CD4-positive, alpha-beta T cell treated with Interleukin-6 at 100 ng/mL for 8 hours (primary cell): ENCODE measurements around the gene PSME3IP1.

ENCODE experiments used
- DNase-seq: peaks from one replicate; pipeline ENCODE4 v3.0.0-alpha.2; 2020; ENCODE audit warnings: mixed read lengths, low spot score

The PSME3IP1 gene

DNA sequence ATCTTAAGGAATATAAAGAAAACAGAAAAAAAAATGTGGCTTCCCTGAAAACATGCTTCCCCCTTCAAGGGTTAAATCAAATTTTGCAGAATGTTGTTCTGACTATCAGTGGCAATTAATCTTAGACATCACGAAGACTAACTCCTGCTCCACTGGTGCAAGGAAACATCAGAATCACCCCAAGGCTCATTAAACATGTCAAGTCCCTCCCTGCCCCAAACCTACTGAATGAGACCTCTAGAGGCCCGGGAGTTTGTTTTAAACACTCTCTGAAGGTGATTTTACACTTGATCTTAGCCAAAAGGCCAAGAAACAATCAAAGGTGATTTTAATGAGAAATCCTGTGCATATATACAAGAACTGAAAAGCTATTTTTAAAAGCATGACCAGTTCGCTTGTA, 18.3 kb downstream of the PSME3IP1 start:
- DNase-seq = no peak

DNA sequence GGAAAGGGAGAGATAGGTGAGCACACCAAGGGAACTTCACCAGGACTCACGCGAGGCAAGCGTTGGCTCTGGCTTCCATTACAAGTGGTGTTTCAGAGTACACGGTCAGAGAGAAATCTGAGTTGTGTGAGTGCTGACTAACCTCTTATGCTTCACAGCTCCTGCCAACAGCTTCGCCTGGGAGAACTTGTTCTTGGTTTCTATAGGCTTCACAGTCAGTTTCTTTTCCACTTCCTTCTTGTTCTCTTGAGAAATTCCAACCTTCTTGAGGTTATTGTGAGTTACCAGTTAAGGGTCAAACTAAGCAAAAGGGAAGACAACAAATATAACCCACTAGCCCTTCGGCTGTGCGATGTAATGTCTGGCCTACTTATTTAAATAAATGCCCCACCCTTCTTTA, 18.9 kb downstream of the PSME3IP1 start:
- no peak for DNase-seq

DNA sequence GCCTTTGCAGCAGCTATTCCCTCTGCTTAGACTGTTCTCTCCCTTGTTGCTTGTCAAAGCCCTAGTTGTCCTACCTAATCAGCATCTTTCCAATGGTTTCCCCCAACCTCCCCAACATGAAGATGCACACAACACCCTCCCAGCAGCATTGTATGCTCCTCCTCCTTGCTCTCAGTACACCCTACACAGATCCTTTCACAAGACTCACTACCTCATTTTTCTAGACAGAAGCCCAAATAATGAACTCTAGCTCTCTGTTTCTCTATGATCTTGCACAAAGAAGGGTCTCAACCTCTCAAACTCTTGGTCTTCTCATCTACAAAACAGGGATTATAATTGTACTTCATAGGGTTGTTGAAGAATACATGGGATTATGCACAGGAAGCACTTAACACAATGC, 19.4 kb downstream of the PSME3IP1 start:
- DNase-seq = no peak

DNA sequence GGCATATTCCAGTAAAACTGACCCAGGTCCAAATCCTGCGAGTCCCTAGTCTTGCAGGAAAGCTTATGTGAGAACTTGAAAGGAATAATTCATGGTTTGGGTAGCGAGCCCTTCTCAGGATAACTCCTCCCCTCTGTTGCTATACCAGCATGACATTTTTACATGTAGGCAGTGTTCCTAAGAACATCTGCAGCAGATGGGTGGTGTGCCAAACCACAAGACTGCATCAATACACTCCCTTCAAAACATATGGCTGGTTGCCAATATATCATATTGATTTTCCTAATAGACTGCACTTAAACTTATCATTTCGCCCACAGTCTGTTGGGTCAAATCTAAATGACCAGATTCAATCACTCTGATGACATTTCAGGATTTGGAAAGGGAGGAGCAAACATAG, 19.9 kb downstream of the PSME3IP1 start:
- no peak for DNase-seq

DNA sequence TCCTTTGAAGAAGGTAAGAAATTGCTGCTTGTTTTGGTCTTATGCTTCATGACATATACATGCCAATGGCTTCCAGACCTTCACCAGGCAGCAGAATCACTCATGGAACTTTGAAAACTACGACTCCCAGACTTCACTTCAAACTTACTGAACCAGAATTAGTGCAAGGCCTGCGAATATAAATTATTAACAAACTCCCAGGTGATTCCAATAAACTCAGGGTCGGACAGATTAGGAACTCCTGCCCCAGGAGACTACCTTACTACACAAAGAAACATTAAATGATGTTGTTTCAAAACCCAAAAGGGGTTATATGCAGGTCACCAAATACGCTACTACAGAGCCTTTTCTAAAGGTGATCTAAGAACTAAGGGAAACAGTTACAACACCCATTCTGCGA, 20.4 kb downstream of the PSME3IP1 start:
- DNase-seq = no peak

DNA sequence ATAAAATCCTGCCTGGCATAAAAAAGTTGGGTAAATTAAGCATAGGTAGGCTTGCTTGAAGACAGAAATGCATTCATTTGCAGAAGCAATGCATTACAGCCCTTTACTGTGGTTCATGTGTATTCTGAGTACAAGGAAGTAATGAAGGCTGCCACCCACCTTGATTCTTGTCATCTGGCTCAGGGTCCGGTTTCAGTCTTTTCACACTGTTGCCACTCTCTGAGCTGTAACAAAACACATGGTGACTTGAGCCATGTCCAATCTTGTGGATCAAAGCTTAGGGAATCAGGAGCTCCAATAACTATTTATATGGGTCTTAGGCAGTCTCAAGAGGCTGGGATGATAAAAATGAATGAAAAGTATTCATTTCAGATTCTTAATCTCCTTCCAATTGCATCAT, 22.0 kb downstream of the PSME3IP1 start:
- DNase-seq = no peak

DNA sequence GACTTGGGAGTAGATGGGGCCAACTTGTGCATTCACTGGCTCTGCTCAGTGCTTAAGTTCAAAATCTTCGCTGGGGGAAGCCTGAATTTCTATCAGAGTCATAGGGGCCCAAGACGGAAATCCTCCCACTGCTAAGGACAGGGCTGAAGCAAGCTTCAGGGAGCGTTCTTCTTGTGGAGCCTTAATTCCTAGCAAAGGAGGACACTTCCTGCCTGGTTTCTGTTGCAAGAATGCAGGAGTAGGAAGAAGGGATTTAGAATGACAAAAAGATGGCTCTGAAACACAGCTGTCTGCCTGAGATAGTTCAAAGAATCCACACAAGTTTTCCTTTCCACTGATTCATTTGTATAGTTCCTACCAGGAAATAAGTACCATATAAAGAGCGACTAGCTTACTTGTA, 26.4 kb downstream of the PSME3IP1 start:
- DNase-seq = no peak

DNA sequence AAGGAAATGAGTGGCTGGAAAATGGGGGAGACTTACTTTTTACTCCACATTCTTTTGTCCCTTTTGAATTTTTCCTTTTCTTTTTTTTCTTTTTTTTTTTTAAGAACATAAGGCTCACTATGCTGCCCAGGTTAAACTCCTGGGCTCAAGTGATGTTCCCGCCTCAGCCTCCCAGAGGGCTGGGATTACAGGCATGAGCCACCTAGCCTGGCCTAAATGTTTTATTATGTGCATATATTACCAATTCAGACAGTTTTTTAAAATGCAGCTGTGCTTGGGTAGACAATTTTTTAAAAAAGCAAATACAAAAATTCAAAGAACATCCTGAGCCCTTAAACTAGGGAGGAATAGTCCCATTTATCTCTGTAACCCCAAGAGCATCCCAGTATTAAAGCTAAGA, 28.3 kb downstream of the PSME3IP1 start:
- DNase-seq = no peak

DNA sequence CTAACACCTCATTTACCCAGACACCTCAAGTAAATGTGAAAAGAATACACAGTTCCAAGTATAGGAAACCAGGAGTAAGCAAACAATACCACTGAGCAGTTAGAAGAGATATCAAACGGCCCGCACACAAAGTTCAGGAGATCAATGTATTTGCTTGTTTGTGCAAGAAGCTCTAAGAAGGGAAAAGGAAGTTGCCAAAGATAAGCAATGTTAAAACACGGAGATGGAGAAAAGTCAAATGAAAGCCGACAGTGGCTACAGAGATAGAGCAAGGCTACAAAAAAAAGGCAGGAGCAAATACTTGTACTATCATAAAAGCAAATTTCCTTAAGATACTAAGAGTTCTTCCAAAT, 29.5 kb downstream of the PSME3IP1 start:
- no peak for DNase-seq

DNA sequence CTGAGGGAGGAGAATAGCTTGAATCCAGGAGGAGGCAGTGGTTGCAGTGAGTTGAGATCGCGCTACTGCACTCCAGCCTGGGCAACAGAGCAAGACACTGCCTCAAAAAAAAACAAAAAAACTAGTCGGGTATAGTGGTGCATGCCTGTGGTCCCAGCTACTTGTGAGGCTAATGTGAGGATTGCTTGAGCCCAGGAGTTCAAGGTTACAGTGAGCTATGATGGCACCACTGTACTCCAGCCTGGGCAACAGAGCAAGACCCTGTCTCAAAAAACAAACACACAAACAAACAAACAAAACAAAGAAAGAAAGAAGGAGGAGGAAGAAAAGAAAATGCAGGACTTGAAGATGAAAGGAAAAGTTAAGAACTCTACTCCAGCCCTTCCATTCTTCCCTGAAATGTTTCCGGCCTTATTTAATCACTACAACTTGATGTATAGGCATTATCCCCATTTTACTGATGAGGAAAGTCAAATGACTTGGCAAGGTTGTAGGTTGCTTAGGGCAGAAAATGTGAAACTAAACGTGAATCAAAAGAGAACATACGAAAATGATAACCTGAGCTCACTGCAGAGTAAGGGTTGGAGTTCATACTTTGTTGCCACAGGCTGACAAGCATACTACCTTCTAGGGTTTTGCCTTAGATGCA, 30.0 kb downstream of the PSME3IP1 start:
- DNase-seq = no peak

DNA sequence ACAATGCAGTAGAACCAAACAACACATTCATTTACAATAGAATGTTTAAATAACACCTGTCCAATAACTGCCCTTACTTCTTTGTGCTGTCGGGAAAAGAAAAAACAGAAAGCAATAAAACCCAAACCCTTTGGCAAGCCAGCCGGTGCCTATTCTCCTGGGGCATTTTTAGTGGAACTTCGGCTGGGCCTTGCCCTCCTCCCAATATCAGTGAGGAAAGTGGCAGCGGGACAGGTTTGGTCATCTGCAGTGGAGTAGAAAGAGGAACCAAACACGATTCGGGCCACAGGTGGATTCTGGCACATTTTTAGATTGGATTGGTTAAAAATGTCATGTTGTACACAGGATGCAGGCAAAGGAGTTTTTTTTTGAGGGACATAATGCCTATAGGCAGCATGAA, 32.0 kb downstream of the PSME3IP1 start:
- no peak for DNase-seq

DNA sequence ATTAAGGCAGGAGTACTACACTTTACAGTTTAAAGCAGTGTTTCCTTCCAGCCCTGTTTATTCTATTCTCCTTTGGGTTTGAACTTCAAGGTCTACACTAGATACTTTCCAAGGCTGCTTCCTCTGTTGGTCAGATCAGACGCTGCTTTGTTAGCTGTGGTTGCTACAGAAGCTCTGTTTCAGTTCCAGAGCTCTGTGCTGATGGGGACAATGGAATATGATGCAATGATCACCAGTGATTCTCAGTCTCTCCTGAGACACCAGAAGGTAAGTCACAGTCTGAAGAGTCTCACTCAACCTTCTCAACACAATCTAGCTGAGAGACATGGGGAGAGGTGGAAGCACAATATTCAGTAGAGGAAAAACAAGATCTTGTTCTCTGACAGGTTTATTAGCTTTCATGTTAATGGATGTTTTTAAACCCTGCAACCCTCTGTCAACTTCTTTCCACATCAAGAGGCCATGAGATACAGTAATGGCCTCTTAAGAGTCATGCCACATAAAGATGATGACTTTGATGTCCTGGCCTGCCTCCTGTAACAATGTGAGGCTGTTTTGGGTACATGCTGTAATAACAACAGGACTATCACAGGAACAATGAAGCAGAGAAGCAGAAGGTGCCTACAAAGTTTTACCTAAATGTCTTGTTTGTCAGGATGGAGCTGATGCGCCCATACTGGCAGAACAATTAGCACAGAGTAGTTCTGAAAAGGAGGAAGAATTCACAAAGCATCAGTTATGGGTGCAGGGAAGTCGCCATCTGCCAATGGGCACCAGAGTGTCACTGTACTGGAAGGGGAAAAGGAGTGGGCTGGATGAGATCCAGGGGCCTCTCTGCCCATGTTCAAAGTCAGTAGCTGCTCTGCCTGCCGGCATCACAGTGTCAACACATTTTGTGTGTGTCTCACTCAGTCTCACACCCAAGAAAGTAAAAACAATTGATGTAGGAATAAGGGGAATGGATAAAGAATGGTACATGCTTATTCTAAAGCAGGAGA, 33.4 kb downstream of the PSME3IP1 start:
- no peak for DNase-seq

DNA sequence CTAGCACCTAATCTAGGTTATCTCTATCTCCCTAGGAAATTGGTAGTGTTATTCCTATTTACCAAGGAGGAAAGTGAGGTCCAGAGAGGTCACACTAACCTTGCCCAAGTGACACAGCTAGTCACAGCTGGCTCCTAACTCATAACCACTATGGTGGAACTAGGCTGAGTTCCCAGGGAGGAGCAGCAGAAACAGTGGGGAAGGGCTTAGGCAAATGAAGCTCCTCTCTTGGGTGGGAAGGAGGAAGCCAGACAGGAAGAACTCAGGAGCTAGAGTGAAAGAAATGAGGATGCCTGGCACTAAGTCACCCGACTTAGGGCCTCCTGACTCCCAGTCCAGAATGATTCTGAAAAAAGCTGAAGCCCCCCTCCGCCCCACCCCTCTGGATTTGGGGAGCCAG, 34.5 kb downstream of the PSME3IP1 start:
- DNase-seq = no peak

DNA sequence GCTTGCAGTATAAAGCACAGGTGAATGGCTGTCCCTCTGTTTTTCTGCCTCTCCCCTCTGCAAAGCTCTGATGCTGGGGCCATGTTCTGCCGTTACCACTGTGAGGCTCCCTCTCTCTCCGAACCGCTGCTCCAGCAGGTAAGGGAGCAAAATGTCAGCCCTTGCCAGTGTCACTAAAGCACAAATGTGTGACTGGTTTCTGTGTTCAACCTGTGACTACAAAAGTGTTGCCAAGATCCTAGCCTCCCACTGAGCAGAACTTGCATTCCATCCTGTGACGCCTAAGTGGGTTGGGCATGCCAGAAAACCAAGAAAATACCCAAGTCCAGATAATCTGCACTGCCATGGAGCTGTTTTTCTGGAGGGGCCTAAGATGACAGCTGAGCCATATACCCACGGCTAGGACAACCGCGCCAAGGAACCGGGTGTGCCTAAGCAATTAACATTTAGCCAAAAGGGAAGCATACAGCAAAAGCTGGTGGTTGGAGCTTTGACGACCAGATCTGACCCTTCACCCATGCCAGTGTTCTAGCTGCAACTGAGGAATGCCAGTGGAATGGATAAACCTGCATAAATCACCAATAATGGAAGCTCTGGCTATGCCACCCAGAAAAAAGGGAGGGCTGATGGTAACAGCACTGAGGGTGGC, 35.0 kb downstream of the PSME3IP1 start:
- no peak for DNase-seq

DNA sequence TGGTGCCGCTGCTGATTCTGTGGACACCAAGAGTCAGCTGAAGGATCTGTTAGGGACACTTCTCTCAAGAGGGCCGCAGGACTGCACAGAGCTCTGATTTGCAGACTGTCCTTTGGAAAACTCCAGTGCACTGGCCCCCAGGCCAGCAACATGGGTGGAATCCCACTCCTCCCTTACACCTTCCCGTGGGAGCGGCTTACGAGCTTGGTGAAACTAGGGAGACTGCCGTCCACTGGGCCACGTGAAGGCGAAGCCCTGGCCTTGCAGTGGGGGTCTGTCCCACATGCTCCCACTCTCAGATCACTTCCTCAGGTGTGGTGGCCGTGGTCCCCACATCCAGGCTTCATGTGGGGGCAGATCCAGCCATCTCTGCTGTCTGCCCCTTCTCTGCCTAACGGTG, 36.4 kb downstream of the PSME3IP1 start:
- DNase-seq = no peak

DNA sequence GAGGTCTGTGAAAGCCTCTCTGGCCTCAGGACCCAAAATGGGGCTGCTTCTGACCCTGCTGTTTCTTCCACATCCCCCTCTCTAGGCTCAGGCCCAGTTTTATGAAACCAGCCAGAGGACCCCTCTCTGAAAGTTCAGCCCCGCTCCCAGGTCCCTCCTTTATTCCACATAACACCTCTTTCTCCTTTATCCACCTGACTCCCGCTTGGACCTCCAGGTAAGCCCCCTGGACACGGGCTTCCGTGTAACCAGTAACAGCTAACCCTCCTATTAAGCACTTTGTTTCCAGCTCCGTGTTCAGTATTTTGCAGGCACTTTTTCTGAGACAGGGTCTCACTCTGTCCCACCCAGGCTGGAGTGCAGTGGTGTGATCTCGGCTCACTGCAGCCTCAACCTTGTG, 37.4 kb downstream of the PSME3IP1 start:
- DNase-seq = no peak

DNA sequence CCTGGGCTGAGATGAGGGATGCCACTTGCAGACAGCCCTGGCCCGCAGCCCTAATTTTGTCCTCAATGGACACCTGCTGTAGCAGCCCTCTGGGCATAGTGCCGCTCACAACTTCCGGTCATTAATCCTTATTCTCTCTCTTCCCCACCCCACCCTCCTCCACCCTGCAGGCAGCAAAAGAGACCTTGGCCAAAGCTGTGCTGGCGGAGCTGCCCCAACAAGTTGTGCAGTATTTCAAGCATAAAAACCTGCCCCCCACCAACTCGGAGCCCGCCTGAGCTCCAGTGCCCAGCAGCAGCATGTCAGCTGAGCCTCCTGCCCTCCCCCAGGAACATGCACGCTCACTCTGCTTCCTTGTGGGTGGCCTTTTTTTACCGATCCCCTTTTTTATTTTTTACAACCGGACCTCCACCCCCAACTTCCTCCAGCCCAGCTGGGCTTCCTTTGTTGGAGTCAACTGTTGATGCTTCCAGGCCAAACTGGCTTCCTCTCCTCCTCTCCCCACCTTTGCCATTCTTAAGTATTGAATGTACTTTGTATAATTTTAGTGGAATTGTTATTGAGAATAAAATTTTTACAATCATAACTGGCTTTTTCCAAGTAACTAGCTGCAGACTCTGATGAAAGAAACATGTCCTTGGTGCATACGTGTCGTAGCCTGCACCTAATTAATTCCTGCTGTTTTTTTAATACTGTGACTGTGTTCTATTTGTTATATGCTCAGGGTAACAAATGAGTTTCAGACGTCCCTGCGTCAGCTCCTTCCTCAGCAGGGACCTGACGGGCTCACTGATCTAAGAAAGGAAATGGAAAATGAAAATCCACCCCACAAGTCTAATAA, 38.2 kb downstream of the PSME3IP1 start:
- DNase-seq = no peak

DNA sequence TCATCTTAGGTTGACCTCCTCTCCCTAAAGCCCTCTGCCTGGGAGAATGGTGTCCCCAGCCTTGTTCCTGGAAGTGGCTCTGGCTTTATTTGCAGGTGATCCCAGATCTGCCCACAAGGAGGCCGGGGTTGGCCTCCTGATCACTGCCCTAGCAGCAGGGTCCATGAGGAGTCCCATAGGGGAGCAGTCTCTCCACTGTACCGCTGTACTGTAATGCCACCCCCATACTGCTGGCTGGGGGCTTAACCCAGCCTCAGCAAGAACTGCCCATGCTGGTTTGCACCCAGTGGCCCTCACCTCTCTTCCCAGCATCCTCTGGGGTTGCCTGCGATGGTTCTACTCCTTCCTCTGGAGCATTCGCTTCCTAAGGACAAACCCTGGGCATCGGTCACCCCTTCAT, 39.1 kb downstream of the PSME3IP1 start:
- no peak for DNase-seq

DNA sequence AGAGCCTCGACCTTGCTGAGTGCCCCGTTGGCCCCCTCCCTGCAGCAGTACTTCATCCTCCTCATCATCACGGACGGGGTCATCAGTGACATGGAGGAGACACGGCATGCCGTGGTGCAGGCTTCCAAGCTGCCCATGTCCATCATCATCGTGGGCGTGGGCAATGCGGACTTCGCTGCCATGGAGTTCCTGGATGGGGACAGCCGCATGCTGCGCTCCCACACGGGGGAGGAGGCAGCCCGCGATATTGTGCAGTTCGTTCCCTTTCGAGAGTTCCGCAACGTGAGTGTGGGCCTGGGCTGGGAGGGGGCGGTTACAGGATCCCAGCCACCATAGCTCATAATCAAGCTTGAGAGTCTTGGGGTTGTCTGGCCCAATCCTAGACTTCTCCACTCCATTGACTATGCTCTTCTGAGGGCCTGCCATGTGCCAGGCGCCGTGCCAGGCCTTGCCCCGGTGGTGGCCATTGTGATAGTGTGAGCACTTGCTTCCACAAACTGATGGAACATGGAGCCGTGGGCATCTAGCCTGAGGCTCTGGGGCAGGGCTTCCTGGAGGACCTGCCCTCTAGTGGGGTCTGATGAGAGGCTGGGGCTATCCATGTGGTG, 39.7 kb downstream of the PSME3IP1 start:
- DNase-seq = no peak

DNA sequence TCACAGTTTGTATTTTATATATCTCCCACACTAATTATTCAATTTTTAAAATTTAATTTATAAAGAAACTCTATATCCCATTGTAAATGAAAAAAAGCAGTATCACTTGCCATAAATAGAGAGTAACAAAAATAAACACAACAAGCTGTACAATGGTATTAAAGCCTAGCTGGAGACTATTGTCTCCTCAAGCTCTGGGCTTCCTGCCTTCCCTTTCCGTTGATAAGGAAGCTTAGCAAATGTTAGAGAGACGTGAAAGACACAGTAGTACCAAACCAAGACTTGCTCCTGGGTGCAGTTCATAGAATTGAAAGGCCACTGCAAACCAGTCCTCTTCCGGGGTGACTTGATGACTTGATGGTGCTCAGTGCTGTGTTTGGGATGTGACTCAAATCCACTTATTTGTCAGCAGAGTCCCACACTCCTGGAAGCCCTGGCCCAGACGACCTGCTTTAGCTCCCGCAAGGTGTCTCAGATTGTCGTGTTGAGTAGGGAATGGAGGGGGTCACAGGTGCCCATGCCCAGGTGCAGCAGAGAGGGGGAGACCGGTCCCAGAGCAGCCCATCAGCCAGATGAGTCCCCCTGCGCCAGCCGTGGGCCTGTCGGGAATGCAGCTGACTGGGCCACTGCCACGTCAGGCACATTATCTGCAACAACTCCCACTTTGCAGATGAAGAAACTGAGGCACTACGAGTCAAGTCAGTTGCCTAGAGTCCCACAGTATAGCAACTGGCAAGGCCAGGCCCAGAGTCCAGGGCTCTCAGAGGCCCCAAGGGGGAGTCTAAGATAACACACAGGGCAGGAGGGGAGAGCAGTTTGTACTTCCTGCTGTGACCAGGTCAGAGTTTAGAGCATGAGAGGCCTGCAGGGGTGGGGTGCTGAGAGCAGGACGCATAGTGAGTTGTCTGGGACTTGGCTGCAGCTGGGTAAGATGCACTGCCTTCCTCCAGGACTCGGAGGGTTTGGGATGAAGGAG, 40.5 kb downstream of the PSME3IP1 start:
- no peak for DNase-seq

DNA sequence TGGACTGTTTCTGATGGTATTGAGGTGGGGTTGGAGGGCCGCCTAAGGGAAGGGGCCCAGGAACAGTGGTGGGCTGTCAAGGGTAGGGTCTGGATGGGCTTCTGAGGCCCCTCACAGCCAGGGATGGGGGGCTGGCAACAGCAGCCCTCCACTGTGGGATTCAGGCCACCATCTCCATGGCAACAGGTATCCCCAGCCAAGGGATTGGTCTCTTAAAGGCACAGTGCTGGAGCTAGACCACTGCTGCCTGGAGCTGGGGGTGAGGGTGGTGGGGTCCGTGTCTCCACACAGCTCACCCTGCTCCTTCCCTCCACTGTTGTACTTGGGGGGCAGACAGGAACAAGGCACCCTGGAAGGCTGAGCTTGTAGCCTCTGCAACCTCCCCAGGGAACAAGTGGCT, 41.8 kb downstream of the PSME3IP1 start:
- DNase-seq = no peak
